Prostate gland (tissue), 2 donors: ENCODE data around the gene GRP. TPM values are rescaled to one million over a fixed set of nuclear protein-coding genes. Genes with fewer than 3 reads are reported as not detected.
A peak's percentile ranks its signal among the peaks of the same experiment; 100 is the strongest.
"Not testable (repeated sequence)": the region's sequence is repeated elsewhere in the genome, so short reads cannot be mapped to it uniquely, and the experiment has no call there.

Experiments used
- DNase-seq: peaks from one replicate; pipeline ENCODE4 v3.0.0-alpha.2; 2019; ENCODE audit warnings: low spot score
- H3K27ac ChIP-seq, 2 donors: fragments of 200-600 bp; sonication (generic); 2 replicates each; pipeline ENCODE4 v1.5.1; 2017 to 2019
- H3K27me3 ChIP-seq: fragments of 200-600 bp; sonication (generic); replicated peaks from 2 replicates; pipeline ENCODE4 v1.5.1; 2019; ENCODE audit not compliant: insufficient read depth
- H3K36me3 ChIP-seq, 2 donors: fragments of 200-600 bp; sonication (generic); 1 replicate in 1 of 2; 2 replicates in 1 of 2; pipeline versions ENCODE4 v1.5.1 to v1.8.1; 2017 to 2019
- H3K4me1 ChIP-seq: fragments of 200-600 bp; sonication (generic); replicated peaks from 2 replicates; pipeline ENCODE4 v1.5.1; 2019
- H3K4me3 ChIP-seq, 2 donors: fragments of 200-600 bp; sonication (generic); 2 replicates each; pipeline ENCODE4 v1.5.1; 2017 to 2019
- H3K9me3 ChIP-seq: fragments of 200-600 bp; sonication (generic); 2 replicates; pipeline ENCODE4 v1.5.1; 2017
- POLR2A ChIP-seq: fragments of 450-650 bp; IDR thresholded peaks from one replicate; pipeline ENCODE4 v1.6.1; 2016; ENCODE audit warnings: antibody characterized with exemption, mild to moderate bottlenecking
- POLR2AphosphoS5 ChIP-seq: sonication (generic); formaldehyde crosslinking; IDR thresholded peaks from one replicate; pipeline ENCODE4 v1.6.1; 2017; ENCODE audit warnings: antibody characterized with exemption
- WGBS: methylation state at CpG from one replicate; pipeline ENCODE4 v1.1.5; 2018; 5-methylcytosine and 5-hydroxymethylcytosine counted together
- intact Hi-C: fragments of 100-400 bp; cut with DNase I; formaldehyde crosslinking; loops from one replicate; pipeline ENCODE4 v1.14.2; 2022
- total RNA-seq, 2 donors: library from RNA; depleted of rRNA; stranded (reverse); fragments of >200 nt; gene quantifications; one replicate each; pipeline ENCODE4 v1.1.0, GENCODE V29; 2016
- TF ChIP-seq, protein P1 (sequence below), 4 experiments: fragments of 200-600 bp in 2 of 4; fragments of 450-650 bp in 2 of 4; sonication (generic) in 2 of 4; IDR thresholded peaks; 1 replicate in 3 of 4; 2 replicates in 1 of 4; pipeline ENCODE4 v1.5.1; 2016 to 2019; ENCODE audit warnings: antibody characterized with exemption in 4 of 4, mild to moderate bottlenecking in 2 of 4, moderate library complexity in 2 of 4

GRP gene
- total RNA-seq, 2 donors from 2014 or later = 1.4 TPM; not detected in 1

DNA sequence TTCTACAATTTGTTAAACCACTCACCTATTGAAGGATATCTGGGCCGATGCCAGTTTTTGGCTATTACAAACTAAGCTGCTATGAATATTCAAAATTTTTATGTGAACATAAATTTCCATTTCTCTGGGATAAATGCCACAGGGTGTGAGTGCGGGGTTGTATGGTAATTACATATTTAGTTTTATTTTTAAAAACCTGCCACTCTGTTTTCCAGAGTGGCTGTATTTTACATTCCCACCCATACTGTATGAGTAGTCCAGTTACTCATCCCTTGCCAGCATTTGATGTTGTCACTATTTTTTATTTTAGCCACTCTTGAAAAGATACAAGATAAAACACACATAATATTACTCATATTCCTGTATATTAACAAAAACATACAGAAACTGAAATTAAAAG is 22.9 kb downstream of the GRP start:
- intact Hi-C loops = no loop called here
- 92% methylated on average over 2 of the region's 2 CpGs for WGBS
- no peak for DNase-seq
- no peak overlapping the region for H3K27ac ChIP-seq
- H3K4me3 ChIP-seq = no peak overlapping the region
- no peaks in the 10 kb centered on the region for H3K27me3 ChIP-seq
- TF ChIP-seq POLR2A (no peak), POLR2AphosphoS5 (no peak)
- TF ChIP-seq, protein P1, sequence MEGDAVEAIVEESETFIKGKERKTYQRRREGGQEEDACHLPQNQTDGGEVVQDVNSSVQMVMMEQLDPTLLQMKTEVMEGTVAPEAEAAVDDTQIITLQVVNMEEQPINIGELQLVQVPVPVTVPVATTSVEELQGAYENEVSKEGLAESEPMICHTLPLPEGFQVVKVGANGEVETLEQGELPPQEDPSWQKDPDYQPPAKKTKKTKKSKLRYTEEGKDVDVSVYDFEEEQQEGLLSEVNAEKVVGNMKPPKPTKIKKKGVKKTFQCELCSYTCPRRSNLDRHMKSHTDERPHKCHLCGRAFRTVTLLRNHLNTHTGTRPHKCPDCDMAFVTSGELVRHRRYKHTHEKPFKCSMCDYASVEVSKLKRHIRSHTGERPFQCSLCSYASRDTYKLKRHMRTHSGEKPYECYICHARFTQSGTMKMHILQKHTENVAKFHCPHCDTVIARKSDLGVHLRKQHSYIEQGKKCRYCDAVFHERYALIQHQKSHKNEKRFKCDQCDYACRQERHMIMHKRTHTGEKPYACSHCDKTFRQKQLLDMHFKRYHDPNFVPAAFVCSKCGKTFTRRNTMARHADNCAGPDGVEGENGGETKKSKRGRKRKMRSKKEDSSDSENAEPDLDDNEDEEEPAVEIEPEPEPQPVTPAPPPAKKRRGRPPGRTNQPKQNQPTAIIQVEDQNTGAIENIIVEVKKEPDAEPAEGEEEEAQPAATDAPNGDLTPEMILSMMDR (IDR thresholded peaks at IDR 0.05) = no peak
- no peaks in the 10 kb centered on the region for H3K9me3 ChIP-seq
- H3K36me3 ChIP-seq = no peaks in the 10 kb centered on the region
- H3K4me1 ChIP-seq = no peaks in the 10 kb centered on the region

DNA sequence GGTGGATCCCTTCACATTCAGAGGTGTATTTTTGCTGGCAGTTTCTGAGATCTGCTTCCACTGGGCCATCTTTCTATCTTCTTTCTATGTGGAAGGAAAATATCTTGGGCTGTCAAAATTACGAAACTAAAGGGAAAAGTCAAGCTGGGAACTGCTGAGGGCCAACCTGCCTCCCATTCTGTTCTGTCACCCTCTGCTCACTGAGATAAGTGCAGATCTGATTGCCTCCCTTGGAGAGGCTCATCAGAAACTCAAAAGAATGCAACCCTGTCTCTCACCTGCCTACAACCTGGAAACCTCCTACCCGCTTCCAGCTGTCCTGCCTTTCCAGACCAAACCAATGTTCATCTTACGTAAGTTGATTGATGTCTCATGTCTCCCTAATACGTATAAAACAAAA is 26.8 kb downstream of the GRP start:
- H3K4me1 ChIP-seq = no peaks in the 10 kb centered on the region
- no peaks in the 10 kb centered on the region for H3K9me3 ChIP-seq
- no peaks in the 10 kb centered on the region for H3K36me3 ChIP-seq
- H3K27ac ChIP-seq = no peak overlapping the region
- H3K4me3 ChIP-seq = no peak overlapping the region
- 40% methylated on average over 4 of the region's 4 CpGs for WGBS
- H3K27me3 ChIP-seq = no peaks in the 10 kb centered on the region
- DNase-seq = no peak
- intact Hi-C loops = loop anchor here (5.0 kb wide), 1 partner anchor 151 kb away; no protein-coding TSS in a partner anchor
- TF ChIP-seq POLR2AphosphoS5 (no peak), POLR2A (no peak)
- TF ChIP-seq, protein P1 (IDR thresholded peaks at IDR 0.05) = no peak

DNA sequence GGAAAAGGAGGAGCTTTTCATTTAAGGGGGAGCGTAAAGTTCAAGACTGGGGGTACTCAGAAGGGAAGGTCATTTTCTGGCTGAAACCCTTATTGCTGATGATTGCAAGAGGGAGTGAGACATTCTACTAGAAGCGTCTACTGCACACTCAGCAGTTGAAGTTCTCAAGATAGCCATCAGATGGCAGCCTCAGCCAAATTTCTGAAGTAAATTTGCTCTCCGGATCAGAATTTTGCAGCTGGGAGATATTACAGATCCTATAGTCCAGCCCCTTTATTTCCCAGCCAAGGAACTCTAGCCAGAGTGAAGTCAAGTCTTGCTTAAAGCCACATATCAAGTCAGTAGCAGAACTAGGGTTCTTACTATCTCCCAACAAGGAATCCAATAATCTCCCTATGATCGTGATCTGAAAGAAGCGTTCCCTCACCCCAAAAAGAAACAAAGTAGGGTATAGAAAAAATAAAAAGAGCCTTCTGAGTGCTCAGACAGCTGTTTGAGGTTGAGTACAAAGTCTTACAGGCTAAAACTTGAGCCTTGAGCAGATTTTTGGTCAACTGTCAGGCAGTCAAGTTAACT is 29.3 kb downstream of the GRP start:
- Histone ChIP-seq H3K4me3 (no peak overlapping the region), H3K36me3 (no peaks in the 10 kb centered on the region), H3K9me3 (no peaks in the 10 kb centered on the region), H3K4me1 (no peaks in the 10 kb centered on the region), H3K27me3 (no peaks in the 10 kb centered on the region), H3K27ac (no peak overlapping the region)
- TF ChIP-seq POLR2AphosphoS5 = peak; percentile 21
- TF ChIP-seq, protein P1 (IDR thresholded peaks at IDR 0.05) = peak; percentile 14 to 66 (median 49)
- no peak for TF ChIP-seq POLR2A
- 23% methylated on average over 5 of the region's 5 CpGs for WGBS
- intact Hi-C loops = loop anchor here (5.0 kb wide), 1 partner anchor 148 kb away; no protein-coding TSS in a partner anchor
- DNase-seq = peak; percentile 45

DNA sequence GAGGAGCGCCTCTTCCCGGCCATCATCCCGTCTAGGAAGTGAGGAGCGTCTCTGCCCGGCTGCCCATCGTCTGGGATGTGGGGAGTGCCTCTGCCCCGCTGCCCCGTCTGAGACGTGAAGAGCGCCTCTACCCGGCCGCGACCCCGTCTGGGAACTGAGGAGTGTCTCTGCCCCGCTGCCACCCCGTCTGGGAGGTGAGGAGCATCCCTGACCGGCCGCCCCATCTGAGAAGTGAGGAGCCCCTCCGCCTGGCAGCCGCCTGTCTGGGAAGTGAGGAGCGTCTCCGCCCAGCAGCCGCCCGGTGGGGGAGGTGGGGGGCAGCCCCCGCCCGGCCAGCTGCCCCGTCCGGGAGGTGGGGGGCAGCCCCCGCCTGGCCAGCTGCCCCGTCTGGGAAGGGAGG is 35.5 kb downstream of the GRP start:
- H3K27ac ChIP-seq, H3K36me3 ChIP-seq, DNase-seq, H3K4me3 ChIP-seq, intact Hi-C loops, H3K4me1 ChIP-seq, H3K27me3 ChIP-seq, H3K9me3 ChIP-seq: not testable (repeated sequence)
- 98% methylated on average over 21 of the region's 30 CpGs for WGBS

DNA sequence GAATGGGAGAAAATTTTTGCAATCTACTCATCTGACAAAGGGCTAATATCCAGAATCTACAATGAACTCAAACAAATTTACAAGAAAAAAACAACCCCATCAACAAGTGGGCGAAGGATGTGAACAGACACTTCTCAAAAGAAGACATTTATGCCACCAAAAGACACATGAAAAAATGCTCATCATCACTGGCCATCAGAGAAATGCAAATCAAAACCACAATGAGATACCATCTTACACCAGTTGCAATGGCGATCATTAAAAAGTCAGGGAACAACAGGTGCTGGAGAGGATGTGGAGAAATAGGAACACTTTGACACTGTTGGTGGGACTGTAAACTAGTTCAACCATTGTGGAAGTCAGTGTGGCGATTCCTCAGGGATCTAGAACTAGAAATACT is 41.9 kb downstream of the GRP start:
- H3K27ac ChIP-seq, intact Hi-C loops, H3K4me1 ChIP-seq, H3K36me3 ChIP-seq, H3K9me3 ChIP-seq, DNase-seq, H3K4me3 ChIP-seq: not testable (repeated sequence)
- peaks cover 31% of the 10 kb centered on the region for H3K27me3 ChIP-seq
- WGBS = 87% methylated on average over 3 of the region's 3 CpGs

DNA sequence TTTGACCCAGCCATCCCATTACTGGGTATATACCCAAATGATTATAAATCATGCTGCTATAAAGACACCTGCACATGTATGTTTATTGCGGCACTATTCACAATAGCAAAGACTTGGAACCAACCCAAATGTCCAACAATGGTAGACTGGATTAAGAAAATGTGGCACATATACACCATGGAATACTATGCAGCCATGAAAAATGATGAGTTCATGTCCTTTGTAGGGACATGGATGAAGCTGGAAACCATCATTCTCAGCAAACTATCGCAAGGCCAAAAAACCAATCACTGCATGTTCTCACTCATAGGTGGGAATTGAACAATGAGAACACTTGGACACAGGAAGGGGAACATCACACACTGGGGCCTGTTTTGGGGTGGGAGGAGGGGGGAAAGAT is 42.3 kb downstream of the GRP start:
- H3K4me1 ChIP-seq, DNase-seq, H3K27ac ChIP-seq, intact Hi-C loops, H3K36me3 ChIP-seq, H3K9me3 ChIP-seq, H3K4me3 ChIP-seq: not testable (repeated sequence)
- H3K27me3 ChIP-seq = peaks cover 31% of the 10 kb centered on the region
- WGBS = 97% methylated on average over 2 of the region's 2 CpGs
